ENCODE measurements around the gene SLC25A22.

GRCh38 chr11:797296-798092 lies 587 bp downstream of the SLC25A22 start:
- TF ChIP-seq CTCF (conservative IDR thresholded peaks at IDR 0.05 in 1 of 2, IDR thresholded peaks at IDR 0.05 in 1 of 2; ENCODE audit: low read depth in 1 of 2, low read length in 2 of 2) (no peak), EZH2 (IDR thresholded peaks at IDR 0.05; ENCODE audit: low read length, missing control alignments) (no peak)
